Stimulated activated CD4-positive, alpha-beta T cell treated with anti-CD3 and anti-CD28 coated beads, Interleukin-2, amount 100 ng/mL, for 4 hours (primary cell): ENCODE measurements around the gene NSDHL.

Experiments used
- DNase-seq: peaks from one replicate; pipeline ENCODE4 v3.0.0-alpha.2; 2020; ENCODE audit warnings: low read depth

The NSDHL gene

GRCh38 chrX:152915541-152916241, 84.8 kb downstream of the NSDHL start:
- DNase-seq = no peak

- DNase-seq = no peak
Measured at GRCh38 chrX:152917656-152918579, 87.1 kb downstream of the NSDHL start.

- DNase-seq = no peak
Measured at GRCh38 chrX:152918707-152919106, 87.8 kb downstream of the NSDHL start.
